Esophagus muscularis mucosa (tissue), 4 donors: ENCODE measurements around the gene CD38. TPM values are rescaled to one million over a fixed set of nuclear protein-coding genes. Genes with fewer than 3 reads are reported as not detected.

Experiments used
- DNase-seq: peaks from one replicate; pipeline ENCODE4 v3.0.0-alpha.2; 2017; ENCODE audit errors: extremely low spot score
- H3K27ac ChIP-seq, 4 donors: fragments of 200-600 bp; sonication (generic); replicated peaks in 1 of 4; 1 replicate in 3 of 4; 2 replicates in 1 of 4; pipeline ENCODE4 v1.5.1; 2016 to 2019; ENCODE audit warnings: mild to moderate bottlenecking in 1 of 4
- H3K27me3 ChIP-seq, 4 donors: fragments of 200-600 bp; sonication (generic); one replicate each; pipeline versions ENCODE4 v1.5.1 to v1.6.0; 2016 to 2019
- H3K36me3 ChIP-seq, 4 donors: fragments of 200-600 bp; sonication (generic); one replicate each; pipeline ENCODE4 v1.5.1; 2016 to 2019
- H3K4me1 ChIP-seq, 4 donors: fragments of 200-600 bp; sonication (generic); one replicate each; pipeline ENCODE4 v1.5.1; 2016 to 2019
- H3K4me3 ChIP-seq, 4 donors: fragments of 200-600 bp; sonication (generic); 1 replicate in 2 of 4; 2 replicates in 2 of 4; pipeline ENCODE4 v1.5.1; 2016 to 2019; ENCODE audit warnings: mild to moderate bottlenecking in 4 of 4, moderate library complexity in 1 of 4
- H3K9me3 ChIP-seq, 4 donors: fragments of 200-600 bp; sonication (generic); 1 replicate in 3 of 4; 2 replicates in 1 of 4; pipeline ENCODE4 v1.5.1; 2016 to 2019
- CTCF ChIP-seq, 3 experiments: fragments of 200-600 bp in 2 of 3; fragments of 450-650 bp in 1 of 3; sonication (generic) in 2 of 3; IDR thresholded peaks; one replicate each; pipeline ENCODE4 v1.5.1; 2017 to 2019; ENCODE audit warnings: antibody characterized with exemption in 3 of 3, mild to moderate bottlenecking in 2 of 3, moderate library complexity in 1 of 3
- EP300 ChIP-seq: sonication (generic); formaldehyde crosslinking; IDR thresholded peaks from one replicate; pipeline ENCODE4 v1.6.1; 2017; ENCODE audit warnings: antibody characterized with exemption
- POLR2A ChIP-seq: fragments of 450-650 bp; IDR thresholded peaks from one replicate; pipeline ENCODE4 v1.6.1; 2017; ENCODE audit warnings: antibody characterized with exemption, moderate library complexity, mild to moderate bottlenecking, low read depth
- POLR2AphosphoS5 ChIP-seq, 2 donors: sonication (generic); formaldehyde crosslinking; IDR thresholded peaks; one replicate each; pipeline ENCODE4 v1.6.1; 2017; ENCODE audit warnings: antibody characterized with exemption in 2 of 2
- WGBS: methylation state at CpG from one replicate; pipeline ENCODE4 v1.1.5; 2018; 5-methylcytosine and 5-hydroxymethylcytosine counted together
- intact Hi-C: fragments of 100-400 bp; cut with DNase I; formaldehyde crosslinking; loops from one replicate; pipeline ENCODE4 v1.15.1; 2023
- total RNA-seq, 4 donors: library from RNA; depleted of rRNA; stranded (reverse); fragments of >200 nt; gene quantifications; one replicate each; pipeline versions ENCODE4 v1.1.0 to v1.2.1, GENCODE V29; 2016

The CD38 gene
- total RNA-seq, 4 donors from 2014 or later, result 1.4 to 5.8 (median 2.6) TPM

DNA sequence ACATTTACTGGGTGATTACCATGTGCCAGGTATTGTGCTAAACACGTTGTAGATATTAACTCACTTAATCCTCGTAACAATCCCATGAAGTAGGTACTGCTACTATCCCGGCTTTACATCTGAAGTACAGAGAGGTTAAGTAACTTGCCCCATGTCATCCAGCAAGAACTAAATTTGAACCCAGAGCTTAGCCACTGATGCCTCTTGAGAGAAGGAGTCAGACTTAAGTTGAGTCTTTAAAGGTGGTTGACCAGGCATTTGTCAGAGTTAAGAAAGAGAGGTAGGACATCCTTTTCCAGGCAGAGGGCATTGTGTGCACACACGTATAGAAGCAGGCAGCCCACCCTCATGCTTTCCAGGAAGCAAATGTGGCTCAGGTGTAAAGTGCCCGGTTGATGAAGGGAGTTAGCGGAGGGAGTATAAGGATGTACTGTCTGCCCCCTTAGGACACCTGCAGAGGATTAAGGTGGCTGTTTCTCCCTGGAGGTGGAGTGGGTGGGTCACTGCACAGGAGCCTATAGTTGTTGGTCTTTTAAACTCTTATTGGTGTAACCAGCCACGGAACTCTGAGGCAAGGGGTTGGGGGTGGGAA, 335 bp upstream of the CD38 start:
- peaks cover 9 to 24% (median 22%) of the 10 kb centered on the region in 4 donors for H3K4me1 ChIP-seq
- H3K27ac ChIP-seq, result peak overlapping the region in 2 of 4 donors; percentile 59 to 73
- DNase-seq, result no peak
- H3K36me3 ChIP-seq, result no peaks in the 10 kb centered on the region
- H3K27me3 ChIP-seq, result peaks cover 0 to 10% (median 0%) of the 10 kb centered on the region in 4 donors
- H3K4me3 ChIP-seq, result peak overlapping the region; percentile 59 to 70 (median 64)
- intact Hi-C loops, result no loop called here
- no peaks in the 10 kb centered on the region for H3K9me3 ChIP-seq
- WGBS, result 76% methylated on average over 7 of the region's 7 CpGs
- TF ChIP-seq POLR2A (no peak), EP300 (no peak), POLR2AphosphoS5 (IDR thresholded peaks at IDR 0.05) (no peak), CTCF (IDR thresholded peaks at IDR 0.05) (no peak)

GRCh38 chr4:15779306-15779705, 1.2 kb downstream of the CD38 start:
- Histone ChIP-seq H3K36me3 (no peaks in the 10 kb centered on the region), H3K27me3 (peaks cover 0 to 10% (median 0%) of the 10 kb centered on the region in 4 donors), H3K4me3 (peak overlapping the region; percentile 59 to 70 (median 64)), H3K9me3 (no peaks in the 10 kb centered on the region), H3K4me1 (peaks cover 9 to 24% (median 22%) of the 10 kb centered on the region in 4 donors), H3K27ac (peak overlapping the region in 3 of 4 donors; percentile 59 to 73 (median 59))
- no peak for DNase-seq
- peak in 1 of 2 donors; percentile 29 for TF ChIP-seq POLR2AphosphoS5 (IDR thresholded peaks at IDR 0.05)
- peak; percentile 44 to 57 (median 54) for TF ChIP-seq CTCF (IDR thresholded peaks at IDR 0.05)
- TF ChIP-seq EP300, result no peak
- TF ChIP-seq POLR2A, result no peak
- intact Hi-C loops, result no loop called here
- WGBS, result under 1% methylated on average over 14 of the region's 14 CpGs

GRCh38 chr4:15779809-15780208, 1.7 kb downstream of the CD38 start:
- Histone ChIP-seq H3K4me3 (peak overlapping the region; percentile 59 to 70 (median 64)), H3K36me3 (no peaks in the 10 kb centered on the region), H3K27me3 (peaks cover 0 to 10% (median 0%) of the 10 kb centered on the region in 4 donors), H3K27ac (peak overlapping the region in 3 of 4 donors; percentile 59 to 73 (median 59)), H3K4me1 (peaks cover 9 to 24% (median 22%) of the 10 kb centered on the region in 4 donors), H3K9me3 (no peaks in the 10 kb centered on the region)
- no peak for DNase-seq
- WGBS, result 76% methylated on average over 1 of the region's 1 CpG
- intact Hi-C loops, result no loop called here
- TF ChIP-seq CTCF (IDR thresholded peaks at IDR 0.05) (no peak), EP300 (no peak), POLR2A (no peak), POLR2AphosphoS5 (IDR thresholded peaks at IDR 0.05) (no peak)

DNA sequence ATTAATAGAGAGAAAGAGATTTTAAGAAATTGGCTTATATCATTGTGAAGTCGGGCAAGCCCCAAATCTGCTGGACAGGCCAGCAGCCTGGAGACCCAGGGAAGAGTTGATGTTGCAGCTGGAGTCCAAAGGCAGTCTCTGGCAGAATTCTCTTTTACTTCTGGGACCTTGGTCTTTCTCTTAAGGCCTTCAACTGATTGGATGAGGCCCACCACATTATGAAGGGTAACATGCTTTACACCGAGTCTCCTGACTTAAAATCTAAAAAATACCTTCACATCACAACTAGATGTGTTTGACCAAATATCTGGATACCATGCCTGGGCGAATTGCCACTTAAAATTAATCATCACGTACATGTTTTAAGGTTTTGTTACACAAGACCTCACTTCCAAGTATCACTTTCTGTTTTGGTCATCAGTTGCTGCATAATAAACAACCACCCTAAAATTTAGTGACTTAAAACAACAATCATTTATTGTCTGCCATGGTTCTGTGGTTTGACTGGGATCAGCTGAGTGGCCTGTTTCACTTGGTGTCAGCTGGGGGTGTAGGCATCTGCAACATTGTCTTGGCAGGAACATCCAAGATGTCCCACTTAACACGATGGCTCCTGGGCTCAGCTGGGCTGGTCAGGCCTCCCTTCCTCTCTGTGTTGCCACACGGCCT, 3.4 kb downstream of the CD38 start:
- intact Hi-C loops, result no loop called here
- H3K36me3 ChIP-seq, result no peaks in the 10 kb centered on the region
- WGBS, result 87% methylated on average over 6 of the region's 6 CpGs
- no peak overlapping the region for H3K4me3 ChIP-seq
- no peak for TF ChIP-seq POLR2A
- no peak for TF ChIP-seq CTCF (IDR thresholded peaks at IDR 0.05)
- no peak for TF ChIP-seq EP300
- TF ChIP-seq POLR2AphosphoS5 (IDR thresholded peaks at IDR 0.05), result no peak
- no peak for DNase-seq
- no peaks in the 10 kb centered on the region for H3K9me3 ChIP-seq
- H3K4me1 ChIP-seq, result peaks cover 9 to 24% (median 22%) of the 10 kb centered on the region in 4 donors
- H3K27me3 ChIP-seq, result peaks cover 0 to 11% (median 0%) of the 10 kb centered on the region in 4 donors
- H3K27ac ChIP-seq, result no peak overlapping the region
